Activated CD4-positive, alpha-beta memory T cell treated with anti-CD3 and anti-CD28 coated beads for 36 hours (primary cell): ENCODE measurements around the gene CRADD. TPM values are rescaled to one million over a fixed set of nuclear protein-coding genes. Genes with fewer than 3 reads are reported as not detected.
"Not testable (repeated sequence)": the region's sequence is repeated elsewhere in the genome, so short reads cannot be mapped to it uniquely, and the experiment has no call there.

ENCODE experiments used
- CTCF ChIA-PET: fragments of 350-600 bp; sonication (Branson Sonifier 250); formaldehyde crosslinking; loops from one replicate; lab custom pipeline; 2021; ENCODE audit warnings: antibody characterized with exemption, inconsistent platforms; lab: Charles Lee
- POLR2A ChIA-PET: fragments of 350-600 bp; sonication (Branson Sonifier 250); formaldehyde crosslinking; loops from one replicate; lab custom pipeline; 2021; ENCODE audit warnings: antibody characterized with exemption; lab: Charles Lee
- DNase-seq: peaks from one replicate; pipeline ENCODE4 v3.0.0-alpha.2; 2020
- H3K27ac Mint-ChIP-seq: one replicate; pipeline ENCODE4 v1.8.0; 2021; ENCODE audit warnings: mixed read lengths
- H3K27me3 Mint-ChIP-seq: one replicate; pipeline ENCODE4 v1.8.0; 2021; ENCODE audit warnings: mixed read lengths
- H3K36me3 Mint-ChIP-seq: one replicate; pipeline ENCODE4 v1.8.0; 2021; ENCODE audit warnings: mixed read lengths
- H3K4me1 Mint-ChIP-seq: one replicate; pipeline ENCODE4 v1.8.0; 2021; ENCODE audit warnings: low read depth, mixed read lengths
- H3K4me3 Mint-ChIP-seq: one replicate; pipeline ENCODE4 v1.8.0; 2021; ENCODE audit warnings: mild to moderate bottlenecking, mixed read lengths
- H3K9me3 Mint-ChIP-seq: one replicate; pipeline ENCODE4 v1.8.0; 2021; ENCODE audit warnings: mixed read lengths
- intact Hi-C: fragments of 100-400 bp; cut with micrococcal nuclease; formaldehyde crosslinking; loops from one replicate; pipeline ENCODE4 v1.15.1; 2023
- total RNA-seq, 2 experiments: library from RNA; stranded (reverse); gene quantifications; one replicate each; pipeline ENCODE4 v1.2.3, GENCODE V29; 2021

CRADD gene
- total RNA-seq, 2 experiments from 2014 or later = 8.9 to 10.4 TPM

- H3K27me3 Mint-ChIP-seq = no peaks in the 10 kb centered on the region
- no peaks in the 10 kb centered on the region for H3K36me3 Mint-ChIP-seq
- POLR2A ChIA-PET = no interaction called here
- H3K4me1 Mint-ChIP-seq = no peaks in the 10 kb centered on the region
- intact Hi-C loops = no loop called here
- CTCF ChIA-PET = interaction anchor here (0.7 kb wide), 1 partner anchor 184 kb away, joined by 3 read pairs; no protein-coding TSS in a partner anchor
- no peak overlapping the region for H3K4me3 Mint-ChIP-seq
- no peaks in the 10 kb centered on the region for H3K9me3 Mint-ChIP-seq
- DNase-seq = no peak
- no peak overlapping the region for H3K27ac Mint-ChIP-seq
These were observed 241.1 kb downstream of the CRADD start for GRCh38 chr12:93918262-93918661.

DNA sequence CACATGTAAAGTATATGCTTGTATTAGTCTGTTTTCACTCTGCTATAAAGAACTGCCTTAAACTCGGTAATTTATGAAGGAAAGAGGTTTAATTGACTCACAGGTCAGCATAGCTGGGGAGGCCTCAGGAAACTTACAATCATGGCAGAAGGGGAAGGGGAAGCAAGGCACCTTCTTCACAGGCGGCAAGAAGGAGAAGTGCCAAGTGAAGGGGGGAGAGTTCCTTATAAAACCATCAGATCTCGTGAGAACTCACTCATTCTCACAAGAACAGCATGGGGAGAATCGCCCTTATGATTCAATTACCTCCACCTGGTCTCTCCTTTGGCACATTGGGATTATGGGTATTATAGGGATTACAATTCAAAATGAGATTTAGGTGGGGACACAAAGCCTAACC lies 241.7 kb downstream of the CRADD start:
- intact Hi-C loops = no loop called here
- H3K4me3 Mint-ChIP-seq = no peak overlapping the region
- H3K27me3 Mint-ChIP-seq = no peaks in the 10 kb centered on the region
- CTCF ChIA-PET = no interaction called here
- no peaks in the 10 kb centered on the region for H3K4me1 Mint-ChIP-seq
- H3K27ac Mint-ChIP-seq = no peak overlapping the region
- no peaks in the 10 kb centered on the region for H3K9me3 Mint-ChIP-seq
- POLR2A ChIA-PET = no interaction called here
- no peaks in the 10 kb centered on the region for H3K36me3 Mint-ChIP-seq
- DNase-seq = no peak

GRCh38 chr12:93921521-93921920 lies 244.3 kb downstream of the CRADD start:
- intact Hi-C loops = no loop called here
- no peak overlapping the region for H3K4me3 Mint-ChIP-seq
- DNase-seq = no peak
- ChIA-PET POLR2A (no interaction called here), CTCF (no interaction called here)
- no peaks in the 10 kb centered on the region for H3K27me3 Mint-ChIP-seq
- H3K4me1 Mint-ChIP-seq = no peaks in the 10 kb centered on the region
- H3K36me3 Mint-ChIP-seq = no peaks in the 10 kb centered on the region
- H3K9me3 Mint-ChIP-seq = peaks cover 3% of the 10 kb centered on the region
- H3K27ac Mint-ChIP-seq = no peak overlapping the region

DNA sequence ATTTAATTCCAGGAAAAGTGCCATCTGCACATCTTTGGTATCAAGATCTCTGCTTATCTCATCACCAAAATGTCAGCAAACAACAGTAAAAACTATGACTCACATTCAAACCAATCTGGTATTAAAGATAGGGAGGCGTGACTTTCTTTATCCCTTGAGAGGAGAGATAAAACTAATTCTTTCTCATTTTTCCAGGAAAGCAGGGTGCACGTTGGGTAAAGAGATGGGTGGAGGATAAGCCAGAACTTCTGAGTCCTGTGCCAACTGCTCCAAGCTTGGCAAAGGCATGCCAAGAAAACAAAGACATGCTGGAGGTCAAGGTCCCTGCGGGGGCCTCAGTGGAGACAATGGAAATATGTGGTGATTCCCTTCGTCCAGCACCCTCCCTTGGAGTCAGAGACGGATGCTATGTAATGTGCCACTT lies 245.4 kb downstream of the CRADD start:
- DNase-seq = no peak
- H3K27me3 Mint-ChIP-seq = no peaks in the 10 kb centered on the region
- ChIA-PET CTCF (no interaction called here), POLR2A (no interaction called here)
- H3K9me3 Mint-ChIP-seq = peaks cover 3% of the 10 kb centered on the region
- intact Hi-C loops = no loop called here
- H3K36me3 Mint-ChIP-seq = no peaks in the 10 kb centered on the region
- H3K27ac Mint-ChIP-seq = no peak overlapping the region
- no peaks in the 10 kb centered on the region for H3K4me1 Mint-ChIP-seq
- no peak overlapping the region for H3K4me3 Mint-ChIP-seq

DNA sequence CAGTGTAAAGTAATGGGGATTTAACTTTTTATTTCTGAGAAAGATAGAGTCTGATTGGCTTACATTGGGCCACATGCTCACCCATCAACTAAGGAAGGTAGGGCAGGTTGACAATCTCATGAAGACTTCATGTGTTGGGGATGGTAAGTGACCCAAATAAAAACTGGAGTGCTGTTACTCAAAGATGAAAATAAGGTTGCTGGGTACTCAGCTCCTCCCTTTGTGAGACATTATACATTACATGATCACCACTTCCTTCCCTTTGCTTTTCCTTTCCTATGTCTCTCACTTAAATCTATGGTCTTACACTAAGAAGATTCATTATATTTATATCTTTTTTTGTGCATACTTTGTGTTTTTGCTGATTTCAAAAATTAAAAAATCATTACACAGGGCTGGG lies 247.2 kb downstream of the CRADD start:
- Mint-ChIP-seq H3K4me1 (no peaks in the 10 kb centered on the region), H3K36me3 (no peaks in the 10 kb centered on the region), H3K27me3 (no peaks in the 10 kb centered on the region), H3K27ac (no peak overlapping the region), H3K9me3 (peaks cover 10% of the 10 kb centered on the region), H3K4me3 (no peak overlapping the region)
- intact Hi-C loops = no loop called here
- DNase-seq = no peak
- POLR2A ChIA-PET = no interaction called here
- CTCF ChIA-PET = interaction anchor here (0.7 kb wide), 1 partner anchor 39 kb away, joined by 3 read pairs; no protein-coding TSS in a partner anchor

DNA sequence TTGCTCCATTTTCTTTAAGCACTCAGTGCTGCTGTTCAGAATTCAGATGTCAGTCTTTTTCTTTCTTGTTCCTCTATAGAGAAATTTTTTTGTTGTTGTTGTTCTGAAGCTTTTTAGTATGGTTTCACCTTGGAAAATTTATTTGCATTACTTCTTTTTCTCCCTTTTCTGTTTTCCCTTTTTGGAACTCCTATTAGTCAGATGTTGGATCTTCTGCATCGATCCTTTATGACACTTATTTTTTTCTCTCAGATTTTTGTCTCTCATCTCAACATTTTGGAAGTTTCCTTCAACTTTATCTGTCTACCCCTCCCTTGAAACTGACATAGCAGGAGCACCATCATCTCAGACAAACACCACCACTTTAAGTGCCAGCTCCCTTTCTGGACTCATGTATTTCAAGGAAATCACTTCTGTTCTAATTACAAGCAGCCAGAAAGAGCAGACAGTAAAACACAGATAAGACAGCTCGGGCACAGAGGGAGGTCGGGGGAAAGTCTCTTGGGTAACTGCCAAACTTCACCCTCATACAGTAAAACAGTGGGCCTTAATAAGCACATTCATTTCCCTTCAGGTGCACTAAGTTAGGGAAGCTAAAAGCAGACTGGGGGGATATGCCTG lies 248.5 kb downstream of the CRADD start:
- no peaks in the 10 kb centered on the region for H3K27me3 Mint-ChIP-seq
- POLR2A ChIA-PET = no interaction called here
- no peak overlapping the region for H3K4me3 Mint-ChIP-seq
- no peak for DNase-seq
- H3K36me3 Mint-ChIP-seq = no peaks in the 10 kb centered on the region
- H3K27ac Mint-ChIP-seq = no peak overlapping the region
- intact Hi-C loops = no loop called here
- peaks cover 10% of the 10 kb centered on the region for H3K9me3 Mint-ChIP-seq
- H3K4me1 Mint-ChIP-seq = no peaks in the 10 kb centered on the region
- CTCF ChIA-PET = no interaction called here

GRCh38 chr12:93926237-93926636 lies 249.1 kb downstream of the CRADD start:
- H3K9me3 Mint-ChIP-seq = peaks cover 10% of the 10 kb centered on the region
- no peaks in the 10 kb centered on the region for H3K27me3 Mint-ChIP-seq
- ChIA-PET CTCF (no interaction called here), POLR2A (no interaction called here)
- no peak overlapping the region for H3K27ac Mint-ChIP-seq
- no peak for DNase-seq
- intact Hi-C loops = no loop called here
- H3K4me1 Mint-ChIP-seq = no peaks in the 10 kb centered on the region
- H3K36me3 Mint-ChIP-seq = no peaks in the 10 kb centered on the region
- H3K4me3 Mint-ChIP-seq = no peak overlapping the region

DNA sequence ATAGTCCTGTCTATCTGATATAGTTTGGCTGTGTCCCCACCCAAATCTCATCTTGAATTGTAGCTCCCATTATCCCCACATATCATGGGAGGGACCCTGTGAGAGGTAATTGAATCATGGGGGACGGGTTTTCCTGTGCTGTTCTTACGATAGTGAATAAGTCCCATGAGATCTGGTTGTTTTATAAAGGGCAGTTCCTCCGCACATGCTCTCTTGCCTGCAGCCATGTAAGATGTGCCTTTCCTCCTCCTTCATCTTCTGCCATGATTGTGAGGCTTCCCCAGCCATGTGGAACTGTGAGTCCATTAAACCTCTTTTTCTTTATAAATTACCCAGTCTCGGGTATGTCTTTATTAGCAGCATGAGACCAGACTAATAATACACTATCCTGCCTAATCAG lies 251.9 kb downstream of the CRADD start:
- H3K36me3 Mint-ChIP-seq, H3K27me3 Mint-ChIP-seq, POLR2A ChIA-PET, DNase-seq, H3K4me1 Mint-ChIP-seq, intact Hi-C loops, H3K4me3 Mint-ChIP-seq, H3K27ac Mint-ChIP-seq, CTCF ChIA-PET: not testable (repeated sequence)
- peaks cover 10% of the 10 kb centered on the region for H3K9me3 Mint-ChIP-seq

DNA sequence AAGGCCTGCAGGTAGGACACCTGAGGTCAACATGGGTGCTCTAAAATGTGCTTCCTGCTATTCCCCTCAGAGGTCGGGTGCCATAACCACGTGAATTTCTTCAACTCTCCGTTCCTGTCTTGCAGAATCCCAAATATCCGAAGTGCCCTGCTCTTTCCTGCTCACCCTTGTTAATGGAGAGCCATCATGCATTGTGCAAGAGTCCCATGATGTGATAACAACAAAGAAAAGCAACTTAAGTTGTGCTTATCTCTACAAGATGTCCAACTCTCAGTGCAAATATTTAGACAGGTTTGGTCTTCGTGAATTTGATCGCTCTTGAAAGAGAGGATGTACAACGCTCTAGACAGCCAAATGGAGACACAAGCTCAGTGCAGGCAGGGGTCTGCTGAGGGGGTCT lies 260.6 kb downstream of the CRADD start:
- H3K9me3 Mint-ChIP-seq = peaks cover 13% of the 10 kb centered on the region
- no peak for DNase-seq
- peaks cover 4% of the 10 kb centered on the region for H3K36me3 Mint-ChIP-seq
- no peaks in the 10 kb centered on the region for H3K27me3 Mint-ChIP-seq
- ChIA-PET POLR2A (no interaction called here), CTCF (no interaction called here)
- H3K4me3 Mint-ChIP-seq = no peak overlapping the region
- H3K27ac Mint-ChIP-seq = no peak overlapping the region
- intact Hi-C loops = no loop called here
- H3K4me1 Mint-ChIP-seq = no peaks in the 10 kb centered on the region

GRCh38 chr12:93938317-93938716 lies 261.1 kb downstream of the CRADD start:
- H3K27ac Mint-ChIP-seq = no peak overlapping the region
- intact Hi-C loops = no loop called here
- no peaks in the 10 kb centered on the region for H3K27me3 Mint-ChIP-seq
- no peak for DNase-seq
- ChIA-PET POLR2A (no interaction called here), CTCF (no interaction called here)
- H3K4me1 Mint-ChIP-seq = no peaks in the 10 kb centered on the region
- H3K4me3 Mint-ChIP-seq = no peak overlapping the region
- peaks cover 13% of the 10 kb centered on the region for H3K9me3 Mint-ChIP-seq
- peaks cover 4% of the 10 kb centered on the region for H3K36me3 Mint-ChIP-seq

DNA sequence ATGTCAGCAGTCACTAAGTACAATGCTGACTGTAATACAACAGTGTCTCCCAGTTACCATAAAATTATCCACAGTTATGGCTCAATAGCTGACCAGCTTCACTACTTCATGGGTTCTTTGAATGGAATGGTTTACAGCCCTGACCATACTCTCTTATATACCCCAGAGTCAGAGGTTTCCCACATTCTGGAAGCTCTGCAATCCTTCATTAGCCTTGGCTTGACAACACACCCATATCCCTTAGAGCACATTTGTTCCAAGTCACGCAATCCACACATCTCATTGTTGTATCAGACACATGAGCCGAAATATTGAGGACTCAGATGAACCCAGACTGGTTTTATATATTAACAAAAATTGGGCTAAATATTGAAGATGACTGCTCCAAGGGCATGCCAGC lies 261.8 kb downstream of the CRADD start:
- no peak overlapping the region for H3K4me3 Mint-ChIP-seq
- no peaks in the 10 kb centered on the region for H3K4me1 Mint-ChIP-seq
- intact Hi-C loops = no loop called here
- no peak for DNase-seq
- H3K36me3 Mint-ChIP-seq = peaks cover 4% of the 10 kb centered on the region
- ChIA-PET POLR2A (no interaction called here), CTCF (no interaction called here)
- no peak overlapping the region for H3K27ac Mint-ChIP-seq
- no peaks in the 10 kb centered on the region for H3K27me3 Mint-ChIP-seq
- peaks cover 13% of the 10 kb centered on the region for H3K9me3 Mint-ChIP-seq

DNA sequence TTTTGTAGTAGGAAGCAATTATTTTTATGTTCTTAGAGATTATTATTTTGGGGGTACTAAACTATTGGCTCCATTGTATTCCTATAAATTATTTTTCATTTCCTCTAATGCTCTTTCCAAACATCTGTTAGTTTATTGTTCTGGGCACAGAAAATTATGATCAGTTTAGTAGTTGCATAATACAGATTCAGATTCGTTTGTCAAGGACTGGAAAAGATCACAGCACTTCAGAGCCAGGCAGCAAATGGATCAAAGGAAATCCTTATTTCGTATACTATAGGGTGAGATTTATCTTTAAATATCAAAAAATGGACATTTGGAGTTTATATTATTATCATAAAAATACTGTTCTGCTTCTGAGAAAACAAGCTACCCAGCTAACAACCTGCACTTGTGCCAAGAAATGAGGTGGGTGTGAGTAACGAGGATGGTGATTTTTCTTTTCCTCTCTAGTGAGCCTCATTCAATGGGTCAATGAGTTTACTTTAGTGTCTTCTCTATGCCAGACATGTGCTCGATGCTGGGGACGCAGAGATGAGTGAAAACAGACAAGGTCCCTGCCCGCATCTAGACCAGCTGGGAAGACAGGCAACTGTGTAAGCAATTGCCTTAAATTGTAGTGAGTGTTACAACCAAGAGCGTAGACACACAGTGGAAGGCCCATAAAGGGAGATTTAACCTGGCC lies 262.6 kb downstream of the CRADD start:
- Mint-ChIP-seq H3K27ac (no peak overlapping the region), H3K4me3 (no peak overlapping the region), H3K9me3 (peaks cover 13% of the 10 kb centered on the region), H3K4me1 (no peaks in the 10 kb centered on the region), H3K27me3 (no peaks in the 10 kb centered on the region), H3K36me3 (peaks cover 4% of the 10 kb centered on the region)
- no peak for DNase-seq
- intact Hi-C loops = no loop called here
- ChIA-PET POLR2A (no interaction called here), CTCF (no interaction called here)

DNA sequence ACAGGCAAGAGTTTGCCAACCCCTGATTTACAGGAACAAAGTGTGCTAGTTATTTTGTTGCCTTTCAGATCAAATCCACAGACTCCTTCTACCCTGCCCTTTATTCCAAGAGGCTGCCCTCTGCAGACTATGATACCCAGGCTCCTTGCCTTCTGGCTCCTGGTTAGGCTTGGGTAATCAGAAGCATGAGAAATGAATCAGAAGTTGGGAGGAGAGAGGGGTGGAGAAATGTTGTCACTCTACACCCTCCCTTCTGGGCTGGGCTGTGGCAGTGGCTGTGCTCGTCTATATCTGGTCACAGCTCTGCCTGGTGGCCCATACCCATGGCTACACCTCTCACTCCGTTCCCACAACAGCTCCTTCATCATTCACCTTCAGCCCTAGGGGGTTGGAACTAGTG lies 266.6 kb downstream of the CRADD start:
- Mint-ChIP-seq H3K27me3 (peaks cover 5% of the 10 kb centered on the region), H3K27ac (no peak overlapping the region), H3K4me1 (no peaks in the 10 kb centered on the region), H3K36me3 (no peaks in the 10 kb centered on the region), H3K9me3 (no peaks in the 10 kb centered on the region), H3K4me3 (no peak overlapping the region)
- POLR2A ChIA-PET = no interaction called here
- CTCF ChIA-PET = no interaction called here
- no peak for DNase-seq
- intact Hi-C loops = no loop called here
